Progenitor cell of endocrine pancreas (in vitro differentiated cells): Measurements from ENCODE around the gene NETO2. TPM values are rescaled to one million over a fixed set of nuclear protein-coding genes. Genes with fewer than 3 reads are reported as not detected.
"Not testable (repeated sequence)": the region's sequence is repeated elsewhere in the genome, so short reads cannot be mapped to it uniquely, and the experiment has no call there.

Experiments used
- DNase-seq: peaks from one replicate; pipeline ENCODE4 v3.0.0; 2021; ENCODE audit warnings: low spot score; ENCODE audit not compliant: unreplicated experiment
- H3K27ac Mint-ChIP-seq: 2 replicates; pipeline ENCODE4 v1.8.0; 2021; ENCODE audit warnings: mild to moderate bottlenecking, moderate library complexity, mixed read lengths
- H3K27me3 Mint-ChIP-seq: 2 replicates; pipeline ENCODE4 v1.8.0; 2021; ENCODE audit warnings: mixed read lengths
- H3K36me3 Mint-ChIP-seq: 2 replicates; pipeline ENCODE4 v1.8.0; 2022; ENCODE audit warnings: mixed read lengths; ENCODE audit not compliant: insufficient read depth
- H3K4me1 Mint-ChIP-seq: 2 replicates; pipeline ENCODE4 v1.8.0; 2021; ENCODE audit warnings: low read depth, mixed read lengths
- H3K4me3 Mint-ChIP-seq: 2 replicates; pipeline ENCODE4 v1.8.0; 2021; ENCODE audit warnings: low read depth, mild to moderate bottlenecking, moderate library complexity, mixed read lengths
- H3K9me3 Mint-ChIP-seq: 2 replicates; pipeline ENCODE4 v1.8.0; 2021; ENCODE audit warnings: low read depth, mixed read lengths
- CTCF ChIP-seq: fragments of 200-600 bp; sonication (generic); IDR thresholded peaks from one replicate; pipeline ENCODE4 v1.5.0; 2021; ENCODE audit warnings: antibody characterized with exemption, mild to moderate bottlenecking; ENCODE audit not compliant: unreplicated experiment
- long read RNA-seq: library from polyadenylated mRNA; unstranded; transcript quantifications from one replicate; pipeline ENCODE4 v2.0.0, GENCODE V29; 2020
- total RNA-seq: library from RNA; stranded (reverse); gene quantifications from 2 replicates; pipeline ENCODE4 v1.2.1, GENCODE V29; 2021

The NETO2 gene
- total RNA-seq: 54.5 and 55.2 TPM in 2 replicates
- long read RNA-seq, partial matches to known transcripts: 4 of 7 reads
- long read RNA-seq, other reads (novel, unspliced or antisense): 3 of 7 reads

- peak; percentile 76 for TF ChIP-seq CTCF
- Mint-ChIP-seq H3K27ac (peak within 1 kb of the TSS; percentile 93), H3K4me3 (peak within 1 kb of the TSS; percentile 90), H3K36me3 (no peaks in the 10 kb centered on the region), H3K9me3 (no peaks in the 10 kb centered on the region), H3K4me1 (peaks cover 19% of the 10 kb centered on the region), H3K27me3 (peaks cover 19% of the 10 kb centered on the region)
- DNase-seq: peak; percentile 60
These were observed at the start of gene NETO2 for GRCh38 chr16:47143677-47144558. TSS of gene NETO2 (minus strand) at chr16:47143945. CDS start at chr16:47143612, 333 bp downstream.

- H3K27ac Mint-ChIP-seq: no peak overlapping the region
- H3K27me3 Mint-ChIP-seq: no peaks in the 10 kb centered on the region
- no peak overlapping the region for H3K4me3 Mint-ChIP-seq
- TF ChIP-seq CTCF: no peak
- H3K36me3 Mint-ChIP-seq: peaks cover 26% of the 10 kb centered on the region
- peaks cover 24% of the 10 kb centered on the region for H3K9me3 Mint-ChIP-seq
- DNase-seq: no peak
- H3K4me1 Mint-ChIP-seq: no peaks in the 10 kb centered on the region
These were observed 38.6 kb upstream of the NETO2 start for GRCh38 chr16:47182318-47182717.

- not testable (repeated sequence) for H3K27ac Mint-ChIP-seq
These were observed 37.3 kb upstream of the NETO2 start for GRCh38 chr16:47181066-47181465.

GRCh38 chr16:47180073-47180472 lies 36.3 kb upstream of the NETO2 start:
- H3K9me3 Mint-ChIP-seq: peaks cover 22% of the 10 kb centered on the region
- H3K4me3 Mint-ChIP-seq: no peak overlapping the region
- no peaks in the 10 kb centered on the region for H3K27me3 Mint-ChIP-seq
- H3K36me3 Mint-ChIP-seq: peaks cover 25% of the 10 kb centered on the region
- H3K27ac Mint-ChIP-seq: no peak overlapping the region
- H3K4me1 Mint-ChIP-seq: peaks cover 2% of the 10 kb centered on the region
- no peak for DNase-seq
- TF ChIP-seq CTCF: no peak

More at GRCh38 chr16:47181066-47181465, 37.3 kb upstream of the NETO2 start:
- not testable (repeated sequence) for DNase-seq, H3K27me3 Mint-ChIP-seq, H3K4me1 Mint-ChIP-seq, H3K4me3 Mint-ChIP-seq
- peaks cover 24% of the 10 kb centered on the region for H3K9me3 Mint-ChIP-seq
- H3K36me3 Mint-ChIP-seq: peaks cover 26% of the 10 kb centered on the region

GRCh38 chr16:47175152-47175551 lies 31.4 kb upstream of the NETO2 start:
- H3K4me1 Mint-ChIP-seq: peaks cover 2% of the 10 kb centered on the region
- H3K27ac Mint-ChIP-seq: no peak overlapping the region
- no peak overlapping the region for H3K4me3 Mint-ChIP-seq
- H3K9me3 Mint-ChIP-seq: peaks cover 5% of the 10 kb centered on the region
- no peaks in the 10 kb centered on the region for H3K27me3 Mint-ChIP-seq
- TF ChIP-seq CTCF: no peak
- peaks cover 9% of the 10 kb centered on the region for H3K36me3 Mint-ChIP-seq
- DNase-seq: no peak
